Measurements from ENCODE around the gene ADH4. TPM values are rescaled to one million over a fixed set of nuclear protein-coding genes. Genes with fewer than 3 reads are reported as not detected.

Gene ADH4
- total RNA-seq: not detected in 2 replicates

DNA sequence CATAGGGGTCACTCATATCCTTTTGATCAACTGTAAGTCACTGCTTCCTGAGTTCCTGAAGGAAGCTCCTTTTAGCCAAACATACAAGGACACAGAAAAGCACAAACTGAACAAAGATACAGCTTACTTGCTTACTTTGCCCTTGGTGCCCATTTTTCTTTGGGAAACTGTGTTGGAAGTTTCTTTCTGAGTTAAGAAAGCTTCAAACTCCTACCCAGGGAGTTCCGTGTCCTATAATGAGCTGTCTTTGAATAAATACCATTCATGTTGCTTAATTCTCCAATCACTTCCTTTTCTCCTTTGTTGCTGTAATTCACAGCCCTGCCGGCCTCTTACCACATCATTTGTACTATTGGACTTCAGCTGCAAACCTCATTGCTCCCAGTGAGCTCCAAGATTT lies at the start of gene ADH4:
Gene ADH4 (minus strand): TSS at position 228 of the 400 bp plus-strand sequence. CDS start 75 bp downstream, at position 153.

DNA sequence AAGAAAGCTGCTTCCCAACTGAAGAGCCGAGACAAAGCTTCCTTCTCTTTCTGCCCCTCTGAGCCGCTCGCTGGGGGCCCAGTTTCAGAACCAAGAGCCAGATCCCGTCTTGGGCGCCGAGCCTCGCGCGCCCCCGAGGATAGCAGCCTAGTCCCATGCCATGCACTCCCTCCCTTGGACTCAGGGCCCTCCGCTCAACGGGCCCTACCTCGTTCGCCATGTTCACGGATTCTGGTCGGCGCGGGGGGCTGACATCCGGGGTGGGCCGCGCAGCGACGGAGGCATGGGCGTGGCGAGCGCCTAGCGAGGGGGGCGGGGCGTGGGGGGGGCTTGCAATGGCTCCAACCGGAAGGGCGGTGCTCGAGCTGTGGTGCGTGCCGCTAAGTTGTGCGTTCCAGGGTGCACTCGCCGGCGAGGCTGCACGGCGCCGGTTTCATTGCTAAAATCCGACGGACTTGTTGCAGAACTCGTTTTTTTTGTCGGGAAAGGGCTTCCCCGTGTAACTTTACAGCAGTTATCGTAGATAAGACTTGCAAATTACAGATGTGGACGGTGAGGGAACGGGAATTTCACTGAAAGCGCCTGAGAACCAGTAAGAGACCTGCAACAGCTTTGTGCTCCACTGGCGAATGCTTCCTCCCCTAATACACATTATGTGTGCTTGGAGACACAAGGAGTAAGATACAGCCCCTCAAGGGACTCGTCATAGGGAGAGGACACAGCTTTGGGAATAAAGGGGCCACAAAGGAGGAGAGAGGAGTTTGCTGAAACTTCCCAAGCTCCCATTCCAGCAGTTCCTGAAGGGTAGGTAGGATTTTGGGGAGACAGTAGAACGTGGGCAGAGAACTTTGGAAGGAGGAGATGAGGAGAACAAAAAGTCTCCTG lies 55.4 kb downstream of the ADH4 start, which contains the start of gene ADH5:
Gene ADH5 (minus strand): TSS at position 308 of the 885 bp plus-strand sequence. CDS start 88 bp downstream, at position 220.

Other genes with a start within 250 kb of the ADH4 start
- 196 and 234 TPM in 2 replicates for gene EIF4E, start 215.2 kb downstream of the ADH4 start, total RNA-seq
- gene METAP1, start 148.6 kb downstream of the ADH4 start, total RNA-seq: 24.7 and 30.3 TPM in 2 replicates
- gene ADH5, start 55.5 kb downstream of the ADH4 start, total RNA-seq: 78.5 and 102 TPM in 2 replicates
- gene ADH6, start 74.9 kb upstream of the ADH4 start, total RNA-seq: not detected in 2 replicates
- gene ADH1A, start 146.7 kb upstream of the ADH4 start, total RNA-seq: not detected in 2 replicates
- 0.09 and 0.47 TPM in 2 replicates for gene ADH1B, start 177.1 kb upstream of the ADH4 start, total RNA-seq
- not detected in 2 replicates for gene ADH1C, start 208.4 kb upstream of the ADH4 start, total RNA-seq

Measured in endothelial cell of coronary artery (primary cell).